Measurements from ENCODE around the gene ZNF619. TPM values are rescaled to one million over a fixed set of nuclear protein-coding genes. Genes with fewer than 3 reads are reported as not detected.
A peak's percentile ranks its signal among the peaks of the same experiment; 100 is the strongest.

ZNF619 gene
- total and polyA plus RNA-seq, 9 of the 15 experiments (the other 6 are each of a cell fraction or from before 2014, with no cell fraction given) = 1.3 to 9.1 (median 6.3) TPM

DNA sequence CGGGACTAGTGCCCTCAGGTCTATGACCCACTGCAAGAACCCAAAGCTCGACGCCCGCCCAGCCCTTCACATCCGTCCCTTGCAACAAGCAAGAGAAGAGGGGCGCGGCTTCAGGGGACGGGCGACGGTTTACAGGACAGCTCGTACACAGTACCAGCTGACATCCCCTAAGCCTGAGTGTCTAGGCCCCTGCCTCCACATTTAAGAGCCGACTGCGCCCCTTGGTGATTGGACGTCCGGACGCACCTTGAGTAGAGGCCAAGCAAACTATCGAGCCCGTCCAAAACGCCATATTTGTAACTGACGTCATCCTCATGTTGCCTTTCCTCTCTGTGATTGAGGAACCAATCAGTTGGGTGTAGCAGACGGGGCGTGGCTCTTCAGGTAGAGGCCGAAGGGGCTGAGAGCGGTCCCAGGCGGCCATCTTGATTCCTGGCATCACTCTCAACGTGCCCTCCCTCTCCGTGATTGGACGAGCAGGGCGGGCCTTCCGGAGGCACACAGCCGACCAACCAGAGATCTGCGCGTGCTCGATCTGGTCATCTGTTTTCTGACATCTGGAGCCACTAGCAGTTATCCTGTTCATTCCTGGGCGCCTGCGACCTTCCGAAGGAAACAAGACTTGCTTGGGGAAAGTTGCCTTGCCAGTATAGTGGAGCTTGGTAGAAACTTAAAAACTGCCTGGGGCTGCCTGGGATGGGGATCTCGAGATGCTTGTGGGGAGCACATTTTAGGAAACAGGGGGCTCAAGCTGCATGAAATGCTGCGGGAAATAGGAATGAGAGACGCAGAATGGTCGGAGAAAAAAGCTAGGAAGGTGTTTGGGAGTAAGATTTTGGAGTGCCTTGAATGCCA lies 23.8 kb upstream of the ZNF619 start (continued):
- TF ChIP-seq MCM5 (IDR thresholded peaks at IDR 0.05; ENCODE audit: low read depth) (no peak), TEAD1 (CRISPR knock-in tag; IDR thresholded peaks at IDR 0.05) (peak; percentile 48 to 55), HNRNPK (IDR thresholded peaks at IDR 0.05; ENCODE audit: low read depth, low read length, poor library complexity, severe bottlenecking) (no peak), U2AF1 (optimal IDR thresholded peaks at IDR 0.05; ENCODE audit: low read depth, low read length) (no peak), SMAD1 (IDR thresholded peaks at IDR 0.05; ENCODE audit: low read depth, low read length, partially characterized antibody) (peak; percentile 68), ZNF644 (tag; IDR thresholded peaks at IDR 0.05; ENCODE audit: low read depth) (peak; percentile 61; the same call in 1 of the 2 replicates), ZNF76 (CRISPR knock-in tag; IDR thresholded peaks at IDR 0.05; ENCODE audit: borderline replicate concordance) (no peak), ZFP1 (CRISPR knock-in tag; IDR thresholded peaks at IDR 0.05) (no peak), PRMT5 (CRISPR knock-in tag; IDR thresholded peaks at IDR 0.05) (no peak), ETV6 (IDR thresholded peaks at IDR 0.05; ENCODE audit: borderline replicate concordance in 1 of 2, low read depth in 2 of 2, low read length in 1 of 2) (no peak), ETV6 (CRISPR knock-in tag; IDR thresholded peaks at IDR 0.05; ENCODE audit: borderline replicate concordance) (no peak), ZNF3 (CRISPR knock-in tag; IDR thresholded peaks at IDR 0.05) (no peak), HEY1 (CRISPR knock-in tag; IDR thresholded peaks at IDR 0.05; ENCODE audit: borderline replicate concordance) (no peak), ZNF212 (CRISPR knock-in tag; IDR thresholded peaks at IDR 0.05) (0 out of 2 replicates have a peak, but pooled peaks have one; percentile 41), POLR2AphosphoS2 (IDR thresholded peaks at IDR 0.05; ENCODE audit: low read length) (no peak; the same call in 1 of the 2 replicates), SMARCA5 (IDR thresholded peaks at IDR 0.05) (no peak), CREM (IDR thresholded peaks at IDR 0.05; ENCODE audit: low read depth) (peak; percentile 96), TAF9B (IDR thresholded peaks at IDR 0.05; ENCODE audit: partially characterized antibody) (peak; percentile 87), NEUROD1 (IDR thresholded peaks at IDR 0.05; ENCODE audit: borderline replicate concordance, low read depth, low read length, partially characterized antibody) (peak; percentile 33)
- TF ChIP-seq, protein P1, sequence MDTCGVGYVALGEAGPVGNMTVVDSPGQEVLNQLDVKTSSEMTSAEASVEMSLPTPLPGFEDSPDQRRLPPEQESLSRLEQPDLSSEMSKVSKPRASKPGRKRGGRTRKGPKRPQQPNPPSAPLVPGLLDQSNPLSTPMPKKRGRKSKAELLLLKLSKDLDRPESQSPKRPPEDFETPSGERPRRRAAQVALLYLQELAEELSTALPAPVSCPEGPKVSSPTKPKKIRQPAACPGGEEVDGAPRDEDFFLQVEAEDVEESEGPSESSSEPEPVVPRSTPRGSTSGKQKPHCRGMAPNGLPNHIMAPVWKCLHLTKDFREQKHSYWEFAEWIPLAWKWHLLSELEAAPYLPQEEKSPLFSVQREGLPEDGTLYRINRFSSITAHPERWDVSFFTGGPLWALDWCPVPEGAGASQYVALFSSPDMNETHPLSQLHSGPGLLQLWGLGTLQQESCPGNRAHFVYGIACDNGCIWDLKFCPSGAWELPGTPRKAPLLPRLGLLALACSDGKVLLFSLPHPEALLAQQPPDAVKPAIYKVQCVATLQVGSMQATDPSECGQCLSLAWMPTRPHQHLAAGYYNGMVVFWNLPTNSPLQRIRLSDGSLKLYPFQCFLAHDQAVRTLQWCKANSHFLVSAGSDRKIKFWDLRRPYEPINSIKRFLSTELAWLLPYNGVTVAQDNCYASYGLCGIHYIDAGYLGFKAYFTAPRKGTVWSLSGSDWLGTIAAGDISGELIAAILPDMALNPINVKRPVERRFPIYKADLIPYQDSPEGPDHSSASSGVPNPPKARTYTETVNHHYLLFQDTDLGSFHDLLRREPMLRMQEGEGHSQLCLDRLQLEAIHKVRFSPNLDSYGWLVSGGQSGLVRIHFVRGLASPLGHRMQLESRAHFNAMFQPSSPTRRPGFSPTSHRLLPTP (IDR thresholded peaks at IDR 0.05; ENCODE audit: borderline replicate concordance, extremely low read depth, insufficient read length) = no peak
- TF ChIP-seq, protein P2, sequence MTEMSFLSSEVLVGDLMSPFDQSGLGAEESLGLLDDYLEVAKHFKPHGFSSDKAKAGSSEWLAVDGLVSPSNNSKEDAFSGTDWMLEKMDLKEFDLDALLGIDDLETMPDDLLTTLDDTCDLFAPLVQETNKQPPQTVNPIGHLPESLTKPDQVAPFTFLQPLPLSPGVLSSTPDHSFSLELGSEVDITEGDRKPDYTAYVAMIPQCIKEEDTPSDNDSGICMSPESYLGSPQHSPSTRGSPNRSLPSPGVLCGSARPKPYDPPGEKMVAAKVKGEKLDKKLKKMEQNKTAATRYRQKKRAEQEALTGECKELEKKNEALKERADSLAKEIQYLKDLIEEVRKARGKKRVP (CRISPR knock-in tag; IDR thresholded peaks at IDR 0.05) = peak; percentile 62; the same call in 1 of the 2 replicates
- TF ChIP-seq, protein P3, sequence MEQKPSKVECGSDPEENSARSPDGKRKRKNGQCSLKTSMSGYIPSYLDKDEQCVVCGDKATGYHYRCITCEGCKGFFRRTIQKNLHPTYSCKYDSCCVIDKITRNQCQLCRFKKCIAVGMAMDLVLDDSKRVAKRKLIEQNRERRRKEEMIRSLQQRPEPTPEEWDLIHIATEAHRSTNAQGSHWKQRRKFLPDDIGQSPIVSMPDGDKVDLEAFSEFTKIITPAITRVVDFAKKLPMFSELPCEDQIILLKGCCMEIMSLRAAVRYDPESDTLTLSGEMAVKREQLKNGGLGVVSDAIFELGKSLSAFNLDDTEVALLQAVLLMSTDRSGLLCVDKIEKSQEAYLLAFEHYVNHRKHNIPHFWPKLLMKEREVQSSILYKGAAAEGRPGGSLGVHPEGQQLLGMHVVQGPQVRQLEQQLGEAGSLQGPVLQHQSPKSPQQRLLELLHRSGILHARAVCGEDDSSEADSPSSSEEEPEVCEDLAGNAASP (IDR thresholded peaks at IDR 0.05) = no peak
- TF ChIP-seq, protein P4, sequence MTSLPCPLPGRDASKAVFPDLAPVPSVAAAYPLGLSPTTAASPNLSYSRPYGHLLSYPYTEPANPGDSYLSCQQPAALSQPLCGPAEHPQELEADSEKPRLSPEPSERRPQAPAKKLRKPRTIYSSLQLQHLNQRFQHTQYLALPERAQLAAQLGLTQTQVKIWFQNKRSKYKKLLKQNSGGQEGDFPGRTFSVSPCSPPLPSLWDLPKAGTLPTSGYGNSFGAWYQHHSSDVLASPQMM (CRISPR knock-in tag; IDR thresholded peaks at IDR 0.05) = no peak

Data from K562 (cell line).